Karpas-422 (cell line): ENCODE measurements around the gene EDN1. TPM values are rescaled to one million over a fixed set of nuclear protein-coding genes. Genes with fewer than 3 reads are reported as not detected.

Experiments
- DNase-seq: peaks from one replicate; pipeline ENCODE4 v3.0.0-alpha.2; 2015
- H2AFZ ChIP-seq: fragments of 200-600 bp; sonication (generic); 2 replicates; pipeline ENCODE4 v1.6.1; 2014; ENCODE audit warnings: antibody characterized with exemption, low read length, mixed read lengths
- H3K27ac ChIP-seq: fragments of 200-600 bp; sonication (generic); 2 replicates; pipeline ENCODE4 v1.5.1; 2014; ENCODE audit warnings: mild to moderate bottlenecking, low read length, moderate library complexity
- H3K27me3 ChIP-seq: fragments of 200-600 bp; sonication (generic); 2 replicates; pipeline ENCODE4 v1.6.1; 2014; ENCODE audit warnings: low read length, mixed read lengths
- H3K36me3 ChIP-seq: fragments of 200-600 bp; sonication (generic); 2 replicates; pipeline ENCODE4 v1.6.1; 2014; ENCODE audit warnings: low read length, mixed read lengths; ENCODE audit not compliant: insufficient read depth
- H3K4me1 ChIP-seq: fragments of 200-600 bp; sonication (generic); 2 replicates; pipeline ENCODE4 v1.6.1; 2014; ENCODE audit warnings: mild to moderate bottlenecking, low read length, mixed read lengths
- H3K4me2 ChIP-seq: fragments of 200-600 bp; sonication (generic); 2 replicates; pipeline ENCODE4 v1.6.1; 2014; ENCODE audit warnings: low read length, low read depth, mild to moderate bottlenecking; ENCODE audit not compliant: poor library complexity, severe bottlenecking
- H3K4me3 ChIP-seq: fragments of 200-600 bp; sonication (generic); 2 replicates; pipeline ENCODE4 v1.5.1; 2014; ENCODE audit warnings: mild to moderate bottlenecking, antibody characterized with exemption, low read length, mixed read lengths
- H3K79me2 ChIP-seq: fragments of 200-600 bp; sonication (generic); 2 replicates; pipeline ENCODE4 v1.6.1; 2014; ENCODE audit warnings: mild to moderate bottlenecking, low read length, mixed read lengths
- H3K9ac ChIP-seq: fragments of 200-600 bp; sonication (generic); 2 replicates; pipeline ENCODE4 v1.6.0; 2014; ENCODE audit warnings: low read length
- H3K9me2 ChIP-seq: fragments of 200-600 bp; sonication (generic), shearing (Covaris generic); replicated peaks from 2 replicates; pipeline ENCODE4 v1.6.0; 2014; ENCODE audit warnings: mild to moderate bottlenecking, low read length, moderate library complexity; ENCODE audit not compliant: insufficient read depth
- H3K9me3 ChIP-seq: fragments of 300-700, 200-600 bp; sonication (generic); 2 replicates; pipeline ENCODE4 v1.6.1; 2014; ENCODE audit warnings: low read length, mixed read lengths
- H4K20me1 ChIP-seq: fragments of 200-600 bp; sonication (generic); 2 replicates; pipeline ENCODE4 v1.6.1; 2014; ENCODE audit warnings: mild to moderate bottlenecking, antibody characterized with exemption, low read length, low read depth; ENCODE audit not compliant: insufficient read depth
- total RNA-seq: library from RNA; depleted of rRNA; stranded (reverse); fragments of >200 nt; shearing (Covaris generic); gene quantifications from 2 replicates; pipeline ENCODE4 v1.2.3, GENCODE V29; 2014; ENCODE audit warnings: low replicate concordance

Gene EDN1
- total RNA-seq, 1 experiment from 2014 or later, result 0.34 TPM

DNA sequence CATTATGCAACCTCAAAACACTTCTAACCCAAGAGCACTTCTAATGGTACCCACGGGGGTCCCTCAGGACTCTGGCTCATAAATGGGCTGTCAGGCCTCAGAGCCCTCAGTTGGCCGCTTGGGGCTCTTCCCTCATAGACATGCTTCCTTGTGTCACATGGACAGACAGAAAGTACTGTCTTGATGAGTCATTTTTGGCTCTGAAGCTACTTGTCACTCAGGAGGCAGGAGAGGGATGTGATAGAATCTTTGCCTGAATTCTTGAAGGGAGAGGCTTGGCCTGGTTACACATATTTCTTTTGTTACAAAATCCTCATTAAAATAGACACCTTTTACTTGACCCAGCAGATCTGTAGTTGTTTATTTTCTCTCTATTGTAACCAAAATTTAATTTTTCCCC is 15.1 kb upstream of the EDN1 start:
- DNase-seq, result no peak
- Histone ChIP-seq H3K9me2 (no peaks in the 10 kb centered on the region), H3K4me1 (no peaks in the 10 kb centered on the region), H4K20me1 (no peaks in the 10 kb centered on the region), H3K27me3 (no peaks in the 10 kb centered on the region), H3K36me3 (no peaks in the 10 kb centered on the region), H3K9me3 (no peaks in the 10 kb centered on the region), H3K79me2 (no peaks in the 10 kb centered on the region), H3K27ac (no peak overlapping the region), H3K4me2 (no peak overlapping the region), H2AFZ (no peak overlapping the region), H3K4me3 (no peak overlapping the region), H3K9ac (no peak overlapping the region)

DNA sequence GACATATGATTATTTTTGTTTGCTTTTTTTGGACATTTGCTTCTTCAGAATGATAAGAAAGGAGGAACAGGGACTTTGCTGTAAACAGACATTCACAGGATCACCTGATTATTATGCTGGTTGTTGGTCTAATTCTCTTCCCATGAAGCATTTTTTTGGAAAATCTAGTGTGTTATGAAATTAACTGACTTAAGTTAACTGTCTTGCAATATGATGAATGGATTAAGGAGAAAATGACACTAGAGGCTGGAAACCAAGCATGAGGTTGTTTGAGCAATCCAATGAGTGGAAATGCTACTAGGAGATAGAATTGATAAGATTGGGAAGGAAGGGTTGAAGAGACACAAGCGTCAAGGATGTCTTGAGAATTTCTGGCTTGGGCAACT is 13.2 kb upstream of the EDN1 start:
- no peak overlapping the region for H3K4me3 ChIP-seq
- no peak overlapping the region for H3K9ac ChIP-seq
- H3K27me3 ChIP-seq, result no peaks in the 10 kb centered on the region
- no peak for DNase-seq
- no peaks in the 10 kb centered on the region for H3K4me1 ChIP-seq
- no peaks in the 10 kb centered on the region for H3K36me3 ChIP-seq
- H3K9me3 ChIP-seq, result no peaks in the 10 kb centered on the region
- H3K4me2 ChIP-seq, result no peak overlapping the region
- H4K20me1 ChIP-seq, result no peaks in the 10 kb centered on the region
- no peak overlapping the region for H3K27ac ChIP-seq
- no peaks in the 10 kb centered on the region for H3K9me2 ChIP-seq
- no peak overlapping the region for H2AFZ ChIP-seq
- H3K79me2 ChIP-seq, result no peaks in the 10 kb centered on the region

DNA sequence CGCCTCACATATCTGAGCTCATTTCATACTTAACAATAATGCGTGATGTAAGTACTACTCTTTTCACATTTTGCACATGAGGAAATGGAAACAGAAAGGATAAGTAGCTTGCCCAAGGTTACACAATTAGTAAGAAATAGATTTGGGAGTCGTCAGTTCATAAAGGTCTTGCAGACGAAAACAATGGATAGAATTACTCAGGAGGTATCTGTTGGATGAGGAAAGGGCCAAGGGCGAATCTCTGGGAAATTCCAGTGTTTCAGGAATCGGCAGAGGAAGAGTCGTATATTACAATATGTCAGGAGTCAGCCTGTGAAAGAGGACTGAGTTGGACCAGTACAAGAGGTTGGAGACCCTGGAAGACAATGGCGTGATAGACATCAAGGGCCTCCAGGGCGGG is 12.8 kb upstream of the EDN1 start:
- Histone ChIP-seq H3K79me2 (no peaks in the 10 kb centered on the region), H3K9ac (no peak overlapping the region), H4K20me1 (no peaks in the 10 kb centered on the region), H3K36me3 (no peaks in the 10 kb centered on the region), H3K4me3 (no peak overlapping the region), H3K9me3 (no peaks in the 10 kb centered on the region), H2AFZ (no peak overlapping the region), H3K27me3 (no peaks in the 10 kb centered on the region), H3K4me2 (no peak overlapping the region), H3K9me2 (no peaks in the 10 kb centered on the region), H3K27ac (no peak overlapping the region), H3K4me1 (no peaks in the 10 kb centered on the region)
- no peak for DNase-seq

DNA sequence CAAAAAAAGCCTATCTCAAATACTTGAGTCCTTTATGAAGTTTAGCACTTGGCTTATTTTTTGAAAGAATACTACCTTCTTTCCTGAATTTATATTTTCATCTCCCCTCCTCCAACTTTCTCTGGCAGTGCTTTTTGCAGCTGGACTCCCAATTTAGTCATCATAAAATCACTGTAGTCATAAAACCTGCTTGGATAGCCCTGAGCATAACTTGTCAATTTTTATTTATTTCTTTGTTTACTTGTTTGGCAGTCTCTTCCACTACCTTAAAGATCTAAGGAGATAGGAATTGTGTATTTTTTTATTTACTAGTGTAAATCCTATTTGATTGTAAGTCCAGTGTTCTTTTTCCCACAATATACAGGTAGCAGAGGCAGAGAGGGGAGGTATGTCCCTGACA is 11.2 kb upstream of the EDN1 start:
- H3K27ac ChIP-seq, result no peak overlapping the region
- no peaks in the 10 kb centered on the region for H3K36me3 ChIP-seq
- H4K20me1 ChIP-seq, result no peaks in the 10 kb centered on the region
- no peak overlapping the region for H3K4me3 ChIP-seq
- no peak for DNase-seq
- no peaks in the 10 kb centered on the region for H3K79me2 ChIP-seq
- no peaks in the 10 kb centered on the region for H3K9me3 ChIP-seq
- H3K27me3 ChIP-seq, result no peaks in the 10 kb centered on the region
- H2AFZ ChIP-seq, result no peak overlapping the region
- no peaks in the 10 kb centered on the region for H3K4me1 ChIP-seq
- H3K9me2 ChIP-seq, result no peaks in the 10 kb centered on the region
- H3K9ac ChIP-seq, result no peak overlapping the region
- no peak overlapping the region for H3K4me2 ChIP-seq

DNA sequence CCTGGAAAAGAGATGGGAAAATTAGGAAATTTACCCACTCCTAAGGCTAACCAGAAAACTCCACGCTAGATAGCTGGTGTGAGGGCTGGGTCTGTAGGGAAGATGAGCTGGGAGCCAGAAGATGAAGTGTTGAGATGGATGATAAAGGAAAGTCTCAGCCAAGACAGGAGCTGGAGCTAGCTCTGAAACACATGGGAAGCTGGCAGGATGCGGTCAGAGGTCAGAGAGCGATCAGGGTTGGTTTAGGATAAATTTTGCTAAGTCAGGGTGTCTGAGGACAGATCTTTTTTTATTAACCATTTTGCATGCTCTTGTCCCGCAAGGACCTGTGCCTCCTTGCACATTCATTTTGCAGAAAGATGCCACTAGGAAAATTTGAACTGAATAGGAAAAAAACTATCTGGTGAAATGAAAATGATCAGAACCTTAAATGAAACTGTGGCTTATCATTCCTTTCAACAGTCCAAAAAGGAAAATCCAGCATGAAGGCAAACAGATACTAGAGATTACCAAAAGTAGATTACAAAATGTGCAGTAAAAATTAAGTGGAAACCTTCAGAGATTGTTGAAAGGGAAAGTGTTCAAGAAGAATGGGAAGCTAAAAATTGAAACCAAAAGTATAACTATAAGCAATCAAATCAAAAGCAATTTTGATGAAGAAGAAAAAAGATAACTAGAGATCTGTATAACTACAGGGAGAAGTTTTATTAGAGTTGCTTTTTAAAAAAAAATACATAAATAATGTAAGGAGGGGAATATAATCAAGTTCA is 10.7 kb upstream of the EDN1 start:
- no peaks in the 10 kb centered on the region for H3K4me1 ChIP-seq
- no peaks in the 10 kb centered on the region for H3K36me3 ChIP-seq
- no peak for DNase-seq
- no peaks in the 10 kb centered on the region for H3K79me2 ChIP-seq
- H3K4me3 ChIP-seq, result no peak overlapping the region
- H3K27ac ChIP-seq, result no peak overlapping the region
- no peak overlapping the region for H3K4me2 ChIP-seq
- H3K9me3 ChIP-seq, result no peaks in the 10 kb centered on the region
- no peak overlapping the region for H3K9ac ChIP-seq
- H3K9me2 ChIP-seq, result no peaks in the 10 kb centered on the region
- no peaks in the 10 kb centered on the region for H4K20me1 ChIP-seq
- H3K27me3 ChIP-seq, result no peaks in the 10 kb centered on the region
- no peak overlapping the region for H2AFZ ChIP-seq

DNA sequence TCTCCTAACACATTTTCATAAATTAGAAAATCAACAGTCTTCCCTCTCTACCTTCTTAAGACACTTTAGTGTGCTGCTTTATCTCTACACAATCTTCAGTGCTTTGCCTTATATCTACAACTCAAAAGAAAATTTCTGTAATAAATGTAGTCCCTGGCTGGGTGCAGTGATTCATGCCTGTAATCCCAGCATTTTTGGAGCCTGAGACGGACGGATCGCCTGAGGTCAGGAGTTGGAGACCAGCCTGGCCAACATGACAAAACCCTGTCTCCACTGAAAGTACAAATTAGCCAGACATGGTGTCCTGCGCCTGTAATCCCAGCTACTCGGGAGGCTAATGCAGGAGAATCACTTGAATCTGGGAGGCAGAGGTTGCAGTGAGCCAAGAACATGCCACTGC is 9.7 kb upstream of the EDN1 start:
- DNase-seq, result no peak
- no peaks in the 10 kb centered on the region for H3K9me3 ChIP-seq
- H2AFZ ChIP-seq, result no peak overlapping the region
- no peaks in the 10 kb centered on the region for H4K20me1 ChIP-seq
- no peaks in the 10 kb centered on the region for H3K36me3 ChIP-seq
- H3K4me2 ChIP-seq, result no peak overlapping the region
- H3K4me1 ChIP-seq, result no peaks in the 10 kb centered on the region
- H3K9ac ChIP-seq, result no peak overlapping the region
- no peak overlapping the region for H3K27ac ChIP-seq
- no peak overlapping the region for H3K4me3 ChIP-seq
- H3K27me3 ChIP-seq, result no peaks in the 10 kb centered on the region
- no peaks in the 10 kb centered on the region for H3K79me2 ChIP-seq
- no peaks in the 10 kb centered on the region for H3K9me2 ChIP-seq

DNA sequence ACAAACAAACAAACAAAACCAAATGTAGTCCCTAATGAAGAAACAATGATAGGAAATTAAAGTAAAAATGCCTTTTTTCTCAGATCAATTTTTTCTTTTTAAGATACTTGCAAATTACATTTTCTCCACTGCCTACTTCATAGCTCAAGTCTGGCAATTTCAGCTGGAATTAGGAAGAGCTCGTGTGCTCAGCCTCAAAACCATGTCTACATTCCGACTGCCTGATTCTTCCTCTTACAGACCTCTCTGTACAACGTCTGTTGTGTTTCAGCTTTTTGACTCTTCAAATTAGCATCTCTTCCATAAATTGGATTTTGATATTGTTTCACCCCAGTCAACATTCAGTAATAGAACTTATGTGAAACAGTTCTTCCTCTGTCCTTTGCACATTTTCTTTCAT is 9.3 kb upstream of the EDN1 start:
- H3K36me3 ChIP-seq, result no peaks in the 10 kb centered on the region
- no peak overlapping the region for H3K4me2 ChIP-seq
- no peaks in the 10 kb centered on the region for H3K27me3 ChIP-seq
- no peaks in the 10 kb centered on the region for H3K79me2 ChIP-seq
- H4K20me1 ChIP-seq, result no peaks in the 10 kb centered on the region
- no peak for DNase-seq
- H3K9me3 ChIP-seq, result no peaks in the 10 kb centered on the region
- H3K9me2 ChIP-seq, result no peaks in the 10 kb centered on the region
- no peak overlapping the region for H2AFZ ChIP-seq
- H3K9ac ChIP-seq, result no peak overlapping the region
- H3K27ac ChIP-seq, result no peak overlapping the region
- H3K4me1 ChIP-seq, result no peaks in the 10 kb centered on the region
- no peak overlapping the region for H3K4me3 ChIP-seq

DNA sequence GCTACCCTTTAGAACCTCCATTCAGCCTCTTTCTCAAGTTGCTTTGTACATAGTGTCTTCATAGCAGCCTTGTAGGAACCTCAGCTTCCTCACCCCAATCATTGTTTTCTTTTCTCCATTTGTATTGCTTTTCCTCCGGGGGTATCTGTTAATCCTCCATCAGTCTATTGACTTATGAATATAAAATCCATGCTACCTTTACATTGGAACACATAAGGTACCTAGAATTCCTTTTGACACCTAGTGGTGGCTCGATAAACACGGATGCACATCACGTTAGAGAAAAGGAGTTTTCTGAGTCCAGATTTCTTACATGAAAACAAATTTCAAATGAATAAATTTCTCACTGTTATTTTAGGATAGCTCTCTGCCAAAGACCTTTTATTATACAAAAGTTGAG is 6.3 kb upstream of the EDN1 start:
- no peaks in the 10 kb centered on the region for H3K4me1 ChIP-seq
- no peak overlapping the region for H3K4me2 ChIP-seq
- H3K9ac ChIP-seq, result no peak overlapping the region
- H4K20me1 ChIP-seq, result no peaks in the 10 kb centered on the region
- no peak overlapping the region for H3K27ac ChIP-seq
- H3K4me3 ChIP-seq, result no peak overlapping the region
- H3K36me3 ChIP-seq, result no peaks in the 10 kb centered on the region
- no peaks in the 10 kb centered on the region for H3K79me2 ChIP-seq
- no peak overlapping the region for H2AFZ ChIP-seq
- H3K27me3 ChIP-seq, result no peaks in the 10 kb centered on the region
- DNase-seq, result no peak
- H3K9me2 ChIP-seq, result no peaks in the 10 kb centered on the region
- H3K9me3 ChIP-seq, result no peaks in the 10 kb centered on the region
